Left kidney (tissue), 2 donors: Measurements from ENCODE around the gene PAOX. TPM values are rescaled to one million over a fixed set of nuclear protein-coding genes. Genes with fewer than 3 reads are reported as not detected.
"Not testable (repeated sequence)": the region's sequence is repeated elsewhere in the genome, so short reads cannot be mapped to it uniquely, and the experiment has no call there.

Experiments used
- DNase-seq: peaks from one replicate; pipeline ENCODE4 v3.0.0-alpha.2; 2013
- polyA plus RNA-seq: library from polyadenylated mRNA; unstranded; fragments of 120-200 nt; gene quantifications from one replicate; pipeline ENCODE4 v1.2.1, GENCODE V29; 2013; ENCODE audit not compliant: insufficient read length

Gene PAOX
- polyA plus RNA-seq, 1 donor, result 6.3 TPM

DNA sequence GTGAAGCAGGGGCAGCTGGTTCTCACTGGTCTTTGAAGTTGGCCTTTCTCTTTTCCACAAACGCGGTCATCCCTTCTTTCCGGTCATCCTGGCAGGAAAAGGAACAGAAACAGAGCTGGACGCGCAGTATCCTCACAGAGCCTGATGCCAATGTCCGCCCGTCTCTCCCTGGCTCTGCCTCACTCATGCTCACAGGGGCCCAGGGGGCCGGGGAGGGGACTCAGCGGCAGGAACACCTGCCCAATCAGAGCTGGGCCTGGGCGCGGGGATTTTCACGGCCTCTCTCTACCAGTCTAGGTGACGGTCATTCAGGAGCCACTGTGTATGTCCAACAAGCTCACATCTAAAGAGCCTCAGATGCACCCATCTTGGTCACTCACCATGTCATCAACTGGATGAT is 16.2 kb upstream of the PAOX start:
- DNase-seq, result no peak

DNA sequence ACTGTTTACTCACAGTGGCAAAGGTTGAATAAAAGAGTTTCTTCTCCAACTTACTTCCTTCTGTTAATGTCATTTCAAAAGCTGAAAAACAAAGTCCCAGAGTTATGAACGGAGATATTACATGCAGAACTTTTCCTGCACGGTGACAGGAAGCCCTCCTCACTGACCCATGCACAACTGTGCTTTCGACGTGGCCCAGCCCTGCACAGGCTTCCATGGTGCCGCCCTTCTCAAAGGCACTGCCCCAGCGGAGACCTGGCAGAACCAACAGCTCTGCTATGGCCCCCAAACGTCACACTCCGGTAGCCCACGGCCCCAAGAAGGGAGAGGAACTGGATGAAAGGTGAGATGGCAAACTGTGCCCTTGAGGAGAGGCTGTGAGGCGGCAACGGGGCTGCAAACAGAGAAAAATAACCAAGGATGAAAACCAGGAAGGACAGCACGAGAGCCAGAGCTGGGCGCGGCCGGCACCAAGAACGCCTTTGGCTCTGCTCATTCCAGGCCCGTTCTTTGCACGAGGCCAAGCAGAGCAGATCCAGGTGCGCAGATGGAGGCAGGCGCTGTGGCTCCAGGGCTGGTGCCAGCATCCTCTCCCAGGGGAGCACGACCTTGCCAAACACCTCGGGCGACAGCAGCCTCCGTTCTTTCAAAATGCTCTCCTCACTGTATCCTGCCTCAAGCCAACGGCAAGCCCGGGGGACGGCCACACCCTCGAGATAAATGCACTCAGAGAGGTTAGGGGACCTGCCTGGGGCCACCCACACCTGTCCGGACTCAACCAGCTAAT is 14.2 kb upstream of the PAOX start:
- DNase-seq, result no peak

DNA sequence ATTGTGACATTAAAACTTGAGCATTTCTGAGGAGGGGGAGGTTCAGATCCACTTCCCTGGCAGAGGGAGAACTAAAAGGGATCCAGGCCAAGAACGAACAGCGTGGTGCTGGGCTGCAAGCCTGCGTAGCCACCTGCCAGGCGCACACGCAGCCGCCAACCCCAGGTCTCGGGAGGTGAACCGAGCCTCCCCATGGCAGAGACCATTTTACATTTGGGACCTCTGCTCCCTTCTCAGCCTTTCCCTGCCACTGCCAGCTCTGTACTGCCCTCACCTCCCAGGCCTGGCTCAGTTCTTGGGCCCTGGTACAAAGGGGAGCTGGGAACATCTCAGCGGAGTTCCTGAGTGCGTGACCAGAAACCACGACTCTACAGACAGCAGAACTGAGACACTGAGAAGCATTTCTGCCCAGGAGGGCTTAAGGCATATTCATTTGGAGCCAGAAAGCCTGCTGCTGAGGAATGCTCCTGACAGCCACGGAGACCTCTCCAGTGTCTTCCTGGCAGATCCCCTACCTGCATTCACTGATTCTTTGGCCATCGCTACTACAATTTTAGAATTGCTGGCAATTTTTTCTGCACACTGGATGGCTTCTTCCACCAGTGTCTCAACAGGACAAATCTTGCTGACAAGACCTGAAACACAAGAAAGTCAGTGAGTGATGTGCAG is 13.5 kb upstream of the PAOX start:
- DNase-seq, result no peak

DNA sequence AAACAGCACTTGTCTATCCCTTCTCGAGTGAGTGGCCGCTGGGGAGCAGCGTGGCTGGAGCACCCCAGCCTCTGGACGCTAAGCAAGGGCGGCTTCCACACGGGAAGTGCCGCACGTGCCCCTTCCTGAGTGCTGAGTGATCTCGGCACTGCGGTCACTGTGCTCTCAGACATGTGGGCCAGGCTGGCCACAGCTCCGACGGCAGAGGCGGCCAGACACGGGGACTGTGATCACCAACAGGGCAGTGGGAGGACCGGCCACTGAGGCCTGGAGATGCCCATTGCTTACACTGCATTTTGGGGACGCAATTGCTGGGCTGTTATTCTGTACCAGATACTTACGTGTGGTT is 13.0 kb upstream of the PAOX start:
- DNase-seq, result no peak

DNA sequence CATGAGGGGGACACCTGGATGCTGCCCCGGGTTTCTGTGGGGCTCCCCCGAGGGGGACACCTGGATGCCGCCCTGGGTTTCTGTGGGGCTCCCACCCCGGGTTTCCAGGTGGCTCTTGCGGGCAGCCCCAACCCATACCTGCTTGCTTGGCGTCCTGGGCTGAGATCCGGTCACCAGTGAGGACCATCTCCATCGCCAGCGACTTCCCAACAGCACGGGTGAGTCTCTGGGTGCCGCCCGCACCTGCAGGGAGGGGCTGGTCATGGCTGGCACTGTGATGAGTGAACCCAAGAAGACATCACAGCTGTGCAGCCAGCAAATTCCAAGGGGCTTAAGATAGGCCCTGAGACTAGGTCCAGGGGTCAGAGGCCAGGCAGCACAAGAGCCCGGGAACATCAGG is 12.3 kb upstream of the PAOX start:
- no peak for DNase-seq

DNA sequence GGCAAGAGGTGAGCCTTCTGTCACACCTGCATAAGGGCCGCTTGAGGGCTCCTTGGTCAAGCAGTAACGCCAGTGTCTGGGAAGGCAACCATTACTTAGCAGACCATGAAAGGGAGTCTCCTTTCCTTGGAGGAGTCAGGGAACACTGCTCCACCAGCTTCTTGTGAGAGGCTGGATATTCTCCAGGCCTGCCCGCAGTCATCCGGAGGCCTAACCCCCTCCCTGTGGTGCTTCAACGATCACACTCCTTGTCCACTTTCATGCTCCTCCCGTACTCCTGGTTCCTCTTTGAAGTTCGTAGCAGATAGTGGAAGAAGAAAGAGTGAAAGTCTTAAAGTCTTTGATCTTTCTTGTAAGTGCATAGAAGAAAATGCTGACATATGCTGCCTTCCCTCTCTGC is 11.6 kb upstream of the PAOX start:
- not testable (repeated sequence) for DNase-seq

DNA sequence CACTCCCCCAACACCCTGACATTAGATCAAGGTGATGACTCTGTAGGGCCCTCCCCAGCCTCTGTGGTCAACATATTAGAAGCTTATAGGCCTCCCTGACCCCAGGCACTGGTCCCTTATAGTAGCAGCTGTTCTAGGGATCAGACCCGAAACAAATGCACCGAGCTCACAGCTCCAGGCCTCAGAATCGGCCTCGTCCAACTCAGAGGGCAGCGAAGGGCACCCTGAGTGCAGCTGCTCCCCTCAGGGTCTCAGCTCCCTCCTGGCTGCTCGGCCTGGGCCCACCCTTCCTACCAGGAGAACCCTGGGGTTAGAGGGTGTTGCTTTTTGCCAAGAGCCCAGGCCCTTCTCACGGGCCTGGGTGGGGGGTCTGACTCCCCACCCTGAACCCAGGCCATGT is 10.9 kb upstream of the PAOX start:
- DNase-seq, result no peak

DNA sequence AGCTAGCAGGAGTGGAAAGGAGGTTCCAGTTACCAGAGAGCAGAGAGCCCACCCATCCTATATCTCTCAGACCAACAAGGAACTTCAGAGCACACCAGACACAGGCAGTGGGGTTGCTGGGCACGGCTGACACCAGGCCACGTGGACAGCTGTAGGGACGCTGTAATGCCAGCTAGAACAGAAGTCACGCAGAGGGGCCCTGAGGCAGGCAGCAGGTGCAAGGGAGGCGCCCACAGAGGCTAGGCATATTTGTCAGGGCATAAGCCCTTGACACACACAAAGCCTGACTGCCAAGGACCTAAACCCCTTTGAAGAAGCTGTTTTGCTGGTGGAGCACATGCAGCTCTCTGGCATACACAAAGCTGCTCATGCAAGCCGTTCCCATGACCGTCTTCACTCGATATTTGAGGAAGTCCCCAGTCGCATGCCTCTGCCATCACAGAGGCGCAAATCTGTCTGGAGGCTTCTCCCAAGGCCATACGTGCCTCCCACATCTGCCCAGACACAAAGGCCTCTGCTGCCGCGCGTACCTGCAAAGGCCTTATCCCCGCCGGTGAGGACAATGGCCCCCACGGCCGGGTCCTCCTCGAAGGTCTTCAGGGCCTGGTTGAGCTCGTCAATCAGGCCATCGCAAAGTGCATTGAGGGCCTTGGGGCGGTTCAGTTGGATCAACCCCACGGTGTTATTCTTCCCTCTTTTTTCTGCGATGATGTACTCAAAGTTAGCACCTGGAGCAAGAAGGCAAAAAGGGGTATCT is 8.9 kb upstream of the PAOX start:
- no peak for DNase-seq

DNA sequence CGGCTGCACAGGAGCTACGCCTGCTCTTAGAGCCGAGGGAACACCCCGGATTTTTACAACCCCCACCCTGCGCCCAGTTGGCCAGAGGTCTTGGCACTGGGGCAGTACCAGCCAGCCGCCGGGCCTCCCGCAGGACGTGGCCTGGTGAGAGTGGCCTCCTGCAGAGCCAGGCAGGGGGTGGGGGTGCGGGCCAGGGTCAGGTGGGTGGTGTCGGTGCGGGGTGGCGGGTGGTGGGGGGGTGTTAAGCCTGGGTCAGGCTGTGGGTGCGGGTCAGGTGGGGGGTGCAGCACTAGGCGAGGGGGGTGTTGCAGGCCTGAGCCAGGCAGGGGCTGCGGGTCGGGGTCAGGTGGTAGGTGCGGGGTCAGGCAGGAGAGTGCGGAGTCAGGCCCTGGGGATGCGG is 6.6 kb upstream of the PAOX start:
- no peak for DNase-seq

DNA sequence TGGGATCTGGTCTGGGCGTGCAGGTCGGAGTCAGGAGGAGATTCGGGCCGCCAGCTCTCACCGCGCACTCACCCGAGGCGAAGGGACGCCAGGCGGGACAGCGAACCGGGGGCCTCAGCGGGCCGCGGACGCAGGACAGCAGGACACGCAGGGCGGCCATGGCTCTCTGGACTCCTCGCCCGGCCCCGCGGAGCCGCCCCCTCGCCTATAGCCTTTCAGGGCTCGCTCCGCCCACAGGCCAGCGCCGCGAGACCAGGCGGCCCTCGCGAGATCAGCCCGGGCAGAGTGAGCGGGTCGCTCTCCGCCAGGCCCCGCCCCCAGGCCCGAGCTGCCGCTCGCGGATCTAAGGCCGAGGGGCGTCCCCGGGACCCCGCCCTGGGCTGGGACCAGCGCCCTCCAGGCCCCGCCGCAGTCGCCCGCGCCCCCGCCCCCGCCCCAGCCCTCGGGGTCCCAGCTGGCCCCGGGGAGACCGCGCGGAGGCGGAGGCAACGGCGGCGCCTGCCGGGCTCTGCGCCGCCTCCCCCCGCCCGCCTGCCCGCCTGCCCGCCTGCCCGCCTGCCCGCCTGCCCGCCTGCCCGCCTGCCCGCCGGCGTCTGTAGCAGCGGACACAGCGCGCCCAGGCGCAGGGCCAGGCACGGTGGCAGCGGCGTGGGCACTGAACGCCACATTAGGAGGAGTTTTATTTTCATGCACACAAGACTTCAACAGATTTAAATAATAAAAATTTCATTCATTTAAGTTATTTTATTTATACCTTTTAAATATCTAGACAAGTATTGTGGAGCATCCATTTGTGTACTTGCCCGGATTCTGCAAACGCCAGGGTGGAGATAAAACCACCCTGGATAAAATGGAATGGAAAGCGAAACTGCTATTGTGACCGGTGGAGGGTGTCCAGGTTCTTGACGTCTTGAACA is 5.6 kb upstream of the PAOX start, which contains the start of gene ECHS1:
ECHS1 (minus strand) TSS at position 181 of the 917 bp plus-strand sequence; CDS start at position 160, 21 bp downstream.
- DNase-seq, result peak; percentile 92

DNA sequence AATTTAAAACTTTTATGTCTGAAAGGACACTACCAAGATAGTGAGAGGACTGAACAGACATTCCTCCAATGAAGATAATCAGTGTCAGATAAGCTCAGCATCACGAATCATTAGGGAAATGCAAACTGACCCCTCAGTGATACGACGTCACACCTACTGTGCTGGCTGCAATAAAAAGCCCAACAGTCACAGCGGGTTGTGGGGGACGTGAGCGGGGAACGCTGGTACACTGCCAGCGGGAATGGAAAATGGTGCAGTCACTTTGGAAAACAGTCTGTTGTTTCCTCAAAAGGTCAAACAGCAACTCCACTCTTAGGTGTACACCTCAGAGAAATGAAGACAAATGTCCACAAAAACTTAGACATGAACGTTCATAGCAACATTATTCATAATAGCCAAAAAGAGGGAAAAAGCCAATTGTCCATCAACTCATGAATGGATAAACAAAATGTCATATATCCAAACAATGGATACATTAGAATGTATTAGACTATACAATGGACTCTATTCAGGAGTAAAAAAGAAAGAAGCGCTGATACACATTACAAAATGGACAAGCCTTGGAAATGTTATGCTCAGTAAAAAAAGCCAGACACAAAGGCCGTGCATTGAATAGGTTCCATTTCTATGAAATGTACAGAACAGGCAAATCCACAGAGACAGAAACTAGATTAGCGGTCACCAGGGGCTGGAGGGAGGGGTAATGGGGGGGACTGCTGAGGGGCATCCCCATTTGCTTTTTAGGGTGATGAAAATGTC is 3.5 kb upstream of the PAOX start:
- no peak for DNase-seq

DNA sequence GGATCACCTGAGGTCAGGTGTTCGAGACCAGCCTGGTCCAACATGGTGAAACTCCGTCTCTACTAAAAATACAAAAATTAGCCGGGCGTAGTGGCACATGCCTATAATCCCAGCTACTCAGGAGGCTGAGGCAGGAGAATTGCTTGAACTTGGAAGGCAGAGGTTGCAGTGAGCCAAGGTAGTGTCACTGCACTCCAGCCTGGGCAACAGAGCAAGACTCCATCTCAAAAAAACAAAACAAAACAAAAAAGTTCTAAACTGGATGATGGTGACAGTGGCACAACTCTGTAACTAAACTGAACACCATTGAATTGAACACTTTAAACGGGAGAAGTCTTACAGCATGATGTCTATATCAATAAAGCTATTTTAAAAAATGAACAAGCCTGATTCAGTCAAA is 2.9 kb upstream of the PAOX start:
- DNase-seq, result not testable (repeated sequence)

DNA sequence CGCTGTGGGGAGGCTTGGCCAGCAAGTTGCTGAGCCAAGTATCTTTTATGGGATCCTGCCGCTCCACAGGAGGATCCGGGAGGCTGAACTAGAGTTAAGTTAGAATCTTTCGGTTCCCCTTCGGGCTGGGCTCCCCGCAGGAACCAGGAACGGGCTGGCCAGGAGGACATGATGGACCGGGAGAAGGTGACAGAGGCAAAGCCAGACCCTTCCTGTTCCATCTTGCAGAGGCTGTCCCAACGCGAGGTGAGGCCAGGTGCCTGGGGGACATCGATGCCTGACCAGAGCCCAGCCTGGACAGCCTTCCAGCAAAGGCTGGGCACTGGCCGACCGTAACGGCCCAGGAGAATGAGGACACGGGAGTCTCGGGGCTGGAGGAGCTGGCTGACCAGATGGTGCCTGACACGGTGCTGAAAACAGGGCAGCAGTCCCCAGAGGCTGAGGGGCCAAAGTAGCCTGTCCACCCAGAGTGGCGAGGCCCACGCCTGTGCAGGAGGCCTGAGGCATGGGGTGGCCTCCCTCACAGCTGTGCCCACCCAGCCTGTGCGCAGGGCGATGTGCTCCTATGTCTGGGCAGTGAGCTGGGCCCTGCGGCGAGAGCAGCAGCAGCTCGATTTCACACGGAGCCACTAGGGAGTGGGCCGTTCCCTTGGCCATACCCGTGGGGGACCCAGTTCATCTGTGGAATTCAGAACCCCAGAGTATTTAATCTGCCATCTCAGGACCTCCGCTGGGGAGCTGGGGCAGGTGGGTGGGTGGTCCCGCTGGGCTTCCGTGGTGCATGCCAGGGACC is 1.8 kb upstream of the PAOX start:
- DNase-seq, result no peak

DNA sequence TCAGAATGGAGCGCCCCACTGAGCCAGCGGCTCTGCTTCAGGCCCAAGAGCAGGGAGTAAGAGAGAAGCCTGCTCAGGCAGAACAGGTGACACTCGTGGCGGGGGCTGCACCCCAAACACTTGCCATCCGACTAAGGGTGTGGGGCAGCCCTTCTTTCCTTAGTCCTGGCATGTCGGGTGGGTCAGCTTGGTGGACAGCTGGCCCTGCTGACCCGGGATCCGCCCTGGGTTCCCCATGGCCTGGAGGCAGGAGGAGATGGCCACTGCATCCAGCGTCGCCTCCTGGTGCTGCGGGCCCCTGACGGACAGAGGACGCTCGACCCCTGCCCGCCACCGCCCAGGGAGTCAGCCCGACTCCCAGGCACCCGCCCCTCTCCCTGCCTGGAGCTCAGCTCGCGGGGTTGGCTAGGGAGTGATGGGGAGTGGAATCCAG is 1.2 kb upstream of the PAOX start:
- no peak for DNase-seq

DNA sequence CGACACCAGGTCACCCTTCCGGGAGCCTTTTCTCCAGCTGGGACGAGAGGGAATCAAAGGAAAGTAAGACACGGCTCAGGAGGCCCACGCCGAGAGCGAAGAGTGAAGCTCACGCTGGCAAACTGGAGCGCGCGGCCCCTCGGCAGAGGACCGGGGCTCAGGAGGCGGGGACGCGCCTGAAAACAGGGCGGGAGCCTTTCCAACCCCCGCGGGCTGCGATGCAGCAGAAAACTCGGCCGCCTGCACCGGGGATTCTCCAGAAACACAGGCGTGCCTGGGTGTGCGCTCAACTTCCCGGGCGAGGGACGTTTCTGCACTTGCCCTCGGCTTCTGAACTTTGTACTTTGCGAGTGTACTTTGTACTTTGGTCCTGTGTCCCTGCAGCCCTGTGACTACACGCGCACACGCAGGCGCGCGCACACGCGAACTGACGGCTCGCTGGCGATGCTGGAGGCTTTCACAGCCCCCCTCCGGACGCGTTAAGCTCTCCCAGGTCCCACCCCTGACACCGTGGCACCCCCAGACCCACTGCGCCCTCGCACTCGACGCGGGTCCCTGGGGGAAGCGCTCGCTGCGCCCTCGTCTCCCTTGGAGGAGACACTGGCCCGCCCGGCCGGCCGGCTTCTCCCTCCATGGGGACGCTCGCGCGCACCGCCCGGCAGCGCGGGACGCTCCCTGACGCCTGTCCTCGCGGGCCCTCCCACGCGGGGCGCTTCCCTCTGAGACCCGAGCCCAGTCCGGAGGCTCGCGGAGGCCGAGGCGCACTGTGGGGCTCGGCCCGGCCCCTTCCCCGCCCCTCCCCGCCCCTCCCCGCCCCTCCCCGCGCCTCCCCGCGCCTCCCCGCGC is 588 bp upstream of the PAOX start:
- no peak for DNase-seq

DNA sequence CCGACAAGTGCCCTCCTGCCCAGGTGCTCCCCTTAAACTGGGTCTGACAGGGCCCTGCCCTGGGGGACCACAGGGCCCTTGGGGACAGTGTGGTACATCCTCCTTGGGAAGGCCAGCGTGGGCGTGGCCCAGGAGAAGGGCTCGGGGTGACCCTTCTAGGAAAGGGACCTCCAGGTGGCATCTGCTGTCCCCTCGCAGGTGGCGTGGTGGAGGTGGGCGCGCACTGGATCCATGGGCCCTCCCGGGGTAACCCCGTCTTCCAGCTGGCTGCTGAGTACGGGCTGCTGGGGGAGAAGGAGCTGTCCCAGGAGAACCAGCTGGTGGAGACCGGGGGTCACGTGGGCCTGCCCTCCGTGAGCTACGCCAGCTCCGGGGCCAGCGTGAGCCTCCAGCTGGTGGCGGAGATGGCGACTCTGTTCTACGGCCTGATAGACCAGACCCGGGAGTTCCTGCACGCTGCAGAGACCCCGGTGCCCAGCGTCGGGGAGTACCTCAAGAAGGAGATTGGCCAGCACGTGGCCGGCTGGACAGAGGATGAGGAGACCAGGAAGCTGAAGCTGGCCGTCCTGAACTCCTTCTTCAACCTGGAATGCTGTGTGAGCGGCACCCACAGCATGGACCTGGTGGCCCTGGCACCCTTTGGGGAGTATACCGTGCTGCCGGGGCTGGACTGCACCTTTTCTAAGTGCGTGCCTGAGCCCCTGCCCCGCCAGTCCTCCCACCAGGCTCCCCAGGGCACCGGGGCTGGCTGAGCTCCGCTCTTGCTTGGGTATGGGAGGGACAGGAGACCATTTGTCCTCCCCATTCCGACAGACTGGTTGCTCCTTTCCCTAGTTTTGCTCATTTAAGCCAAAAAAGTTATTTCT is 972 bp downstream of the PAOX start:
- DNase-seq, result no peak

DNA sequence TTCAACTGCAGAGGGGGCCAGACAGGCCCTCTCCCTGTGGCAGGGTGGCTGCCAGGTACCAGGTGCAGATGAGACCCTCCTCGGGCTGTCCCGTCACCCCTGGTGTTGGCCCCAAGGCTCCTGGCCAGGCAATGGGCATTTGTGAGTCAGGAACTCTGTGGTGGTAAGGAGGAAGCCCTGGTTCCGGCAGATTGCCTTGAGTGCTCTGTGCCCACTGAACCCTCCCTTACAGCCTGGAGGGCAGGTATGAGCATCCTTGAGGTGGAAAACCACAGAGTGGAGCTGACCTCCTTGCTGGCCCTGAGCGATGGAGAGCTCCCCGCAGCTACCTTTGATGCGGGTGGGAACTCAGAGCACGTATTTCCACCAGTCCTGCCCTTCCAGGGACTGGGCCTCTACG is 2.0 kb downstream of the PAOX start:
- no peak for DNase-seq

DNA sequence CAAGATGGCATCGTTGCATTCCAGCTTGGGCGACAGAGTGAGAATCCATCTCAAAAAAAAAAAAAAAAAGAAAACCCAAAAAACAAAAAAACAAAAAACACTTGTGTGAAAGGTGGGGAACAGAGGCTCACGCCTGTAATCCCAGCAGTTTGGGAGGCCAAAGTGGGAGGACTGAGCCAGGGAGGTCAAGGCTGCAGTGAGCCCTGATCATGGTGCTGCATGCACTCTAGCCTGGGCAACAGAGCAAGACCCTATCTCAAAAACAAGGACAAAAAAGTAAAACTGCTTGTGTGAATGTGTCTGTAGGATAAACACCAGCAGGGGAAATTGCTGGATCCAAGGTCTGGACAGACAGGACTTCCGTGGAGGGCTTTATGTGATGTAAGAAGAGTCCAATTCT is 4.5 kb downstream of the PAOX start:
- no peak for DNase-seq
